Endodermal cell (in vitro differentiated cells): ENCODE results near the gene HOXD13. TPM values are rescaled to one million over a fixed set of nuclear protein-coding genes. Genes with fewer than 3 reads are reported as not detected.

Experiments used
- DNase-seq: peaks from one replicate; pipeline ENCODE4 v3.0.0-alpha.2; 2017
- H3K27ac ChIP-seq: 2 replicates; pipeline ENCODE4 v1.5.1; 2013; ENCODE audit warnings: mild to moderate bottlenecking, low read depth, low read length, moderate library complexity
- H3K27me3 ChIP-seq: 2 replicates; pipeline ENCODE4 v1.6.1; 2013; ENCODE audit warnings: mild to moderate bottlenecking, low read length, moderate library complexity; ENCODE audit not compliant: insufficient read depth, control insufficient read depth, poor library complexity, severe bottlenecking
- H3K36me3 ChIP-seq: 2 replicates; pipeline ENCODE4 v1.7.0; 2013; ENCODE audit warnings: mild to moderate bottlenecking, low read length, moderate library complexity; ENCODE audit not compliant: control insufficient read depth, insufficient read depth
- H3K4me1 ChIP-seq: one replicate; pipeline ENCODE4 v1.7.0; 2013; ENCODE audit warnings: low read length; ENCODE audit not compliant: control insufficient read depth, insufficient read depth
- H3K4me3 ChIP-seq: 2 replicates; pipeline ENCODE4 v1.5.1; 2013; ENCODE audit warnings: mild to moderate bottlenecking, low read length, moderate library complexity
- H3K9ac ChIP-seq: 2 replicates; pipeline ENCODE4 v1.6.1; 2013; ENCODE audit warnings: mild to moderate bottlenecking, low read length, moderate library complexity; ENCODE audit not compliant: poor library complexity, severe bottlenecking; ENCODE audit errors: extremely low read depth
- H3K9me3 ChIP-seq: 2 replicates; pipeline ENCODE4 v1.6.1; 2013; ENCODE audit warnings: mild to moderate bottlenecking, low read length, moderate library complexity; ENCODE audit not compliant: control insufficient read depth
- H3K27ac Mint-ChIP-seq: 2 replicates; pipeline ENCODE4 v1.8.0; 2020; ENCODE audit warnings: mixed read lengths
- H3K27me3 Mint-ChIP-seq: 2 replicates; pipeline ENCODE4 v1.8.0; 2021; ENCODE audit warnings: mild to moderate bottlenecking, mixed read lengths; ENCODE audit not compliant: insufficient read depth
- H3K36me3 Mint-ChIP-seq: 2 replicates; pipeline ENCODE4 v1.8.0; 2020; ENCODE audit warnings: low read depth, mixed read lengths
- H3K4me1 Mint-ChIP-seq: 2 replicates; pipeline ENCODE4 v1.8.0; 2020; ENCODE audit warnings: mixed read lengths
- H3K4me3 Mint-ChIP-seq: 2 replicates; pipeline ENCODE4 v1.8.0; 2020; ENCODE audit warnings: mild to moderate bottlenecking, moderate library complexity, mixed read lengths
- H3K9me3 Mint-ChIP-seq: 2 replicates; pipeline ENCODE4 v1.8.0; 2020; ENCODE audit warnings: mild to moderate bottlenecking, mixed read lengths
- WGBS, 2 experiments: methylation state at CpG; one replicate each; pipeline versions ENCODE4 v1.1.5 to v1.1.7; 2013; ENCODE audit warnings: missing lambda C conversion rate in 2 of 2, mixed read lengths in 1 of 2; ENCODE audit not compliant: insufficient coverage in 1 of 2, insufficient read length in 1 of 2; 5-methylcytosine and 5-hydroxymethylcytosine counted together
- total RNA-seq, 2 donors: library from RNA; stranded (reverse); fragmentation: NEBNext Ultra II Directional in 1 of 2; extraction: Animal tissue kit (Norgen Biotek cat#: 25700) in 1 of 2; gene quantifications; 2 replicates in 1 of 2; 3 replicates in 1 of 2; pipeline ENCODE4 v1.2.1, GENCODE V29; 2021
- TF ChIP-seq, protein P1 (sequence below): fragments of 200-600 bp; sonication (generic); conservative IDR thresholded peaks from 2 replicates; pipeline ENCODE4 v1.5.0; 2021; ENCODE audit warnings: antibody characterized with exemption, mild to moderate bottlenecking

Gene HOXD13
- total RNA-seq, 2 donors from 2014 or later, result 0.11 to 0.40 TPM

DNA sequence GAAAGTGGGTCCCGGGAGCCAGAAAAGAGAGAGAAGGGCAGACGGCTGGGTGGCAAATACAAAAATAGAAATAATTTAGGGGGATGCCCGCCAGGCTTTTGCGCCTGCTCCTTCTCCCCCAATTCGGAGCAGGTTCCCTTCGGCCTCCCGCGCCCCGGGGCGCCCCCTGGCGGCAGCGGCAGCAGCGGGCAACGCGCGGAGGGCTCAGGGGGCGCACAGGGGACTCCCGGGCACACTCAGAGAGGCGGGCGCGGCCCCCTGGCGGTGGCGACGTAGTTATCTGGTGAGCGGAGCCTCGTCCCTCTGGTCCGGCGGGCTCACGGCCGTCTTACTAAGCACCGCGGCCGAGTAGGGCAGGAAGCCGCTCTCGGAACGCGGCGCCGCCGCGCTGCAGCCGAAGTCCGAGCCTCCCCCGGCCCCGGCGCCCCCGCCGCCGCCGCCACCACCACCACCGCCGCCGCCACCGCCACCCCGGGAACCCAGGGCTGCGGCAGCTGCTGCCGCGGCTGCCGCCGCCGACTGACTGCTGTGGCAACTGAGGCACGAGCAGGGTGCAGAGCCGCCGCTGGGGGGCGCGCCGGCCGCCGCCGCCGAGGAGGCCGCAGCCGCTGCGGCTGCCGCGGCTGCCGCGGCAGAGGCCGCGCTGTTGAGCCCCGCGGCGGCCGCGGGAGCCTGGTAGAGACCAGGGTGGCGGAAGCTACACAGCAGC lies 12.5 kb upstream of the HOXD13 start:
- H3K27ac ChIP-seq, result no peak overlapping the region
- peaks cover 97% of the 10 kb centered on the region for H3K27me3 ChIP-seq
- Mint-ChIP-seq H3K4me3 (peak overlapping the region; percentile 54), H3K27me3 (peaks cover 94% of the 10 kb centered on the region), H3K27ac (no peak overlapping the region), H3K36me3 (no peaks in the 10 kb centered on the region), H3K9me3 (peaks cover 5% of the 10 kb centered on the region), H3K4me1 (peaks cover 37% of the 10 kb centered on the region)
- no peaks in the 10 kb centered on the region for H3K36me3 ChIP-seq
- TF ChIP-seq, protein P1, sequence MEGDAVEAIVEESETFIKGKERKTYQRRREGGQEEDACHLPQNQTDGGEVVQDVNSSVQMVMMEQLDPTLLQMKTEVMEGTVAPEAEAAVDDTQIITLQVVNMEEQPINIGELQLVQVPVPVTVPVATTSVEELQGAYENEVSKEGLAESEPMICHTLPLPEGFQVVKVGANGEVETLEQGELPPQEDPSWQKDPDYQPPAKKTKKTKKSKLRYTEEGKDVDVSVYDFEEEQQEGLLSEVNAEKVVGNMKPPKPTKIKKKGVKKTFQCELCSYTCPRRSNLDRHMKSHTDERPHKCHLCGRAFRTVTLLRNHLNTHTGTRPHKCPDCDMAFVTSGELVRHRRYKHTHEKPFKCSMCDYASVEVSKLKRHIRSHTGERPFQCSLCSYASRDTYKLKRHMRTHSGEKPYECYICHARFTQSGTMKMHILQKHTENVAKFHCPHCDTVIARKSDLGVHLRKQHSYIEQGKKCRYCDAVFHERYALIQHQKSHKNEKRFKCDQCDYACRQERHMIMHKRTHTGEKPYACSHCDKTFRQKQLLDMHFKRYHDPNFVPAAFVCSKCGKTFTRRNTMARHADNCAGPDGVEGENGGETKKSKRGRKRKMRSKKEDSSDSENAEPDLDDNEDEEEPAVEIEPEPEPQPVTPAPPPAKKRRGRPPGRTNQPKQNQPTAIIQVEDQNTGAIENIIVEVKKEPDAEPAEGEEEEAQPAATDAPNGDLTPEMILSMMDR, result peak; percentile 99
- peak overlapping the region; percentile 79 for H3K4me3 ChIP-seq
- peak; percentile 95 for DNase-seq
- H3K9me3 ChIP-seq, result no peaks in the 10 kb centered on the region
- 1% methylated on average over 15 to 86 of the region's 86 CpGs for WGBS, 2 experiments
- peaks cover 4% of the 10 kb centered on the region for H3K4me1 ChIP-seq
- no peak overlapping the region for H3K9ac ChIP-seq

DNA sequence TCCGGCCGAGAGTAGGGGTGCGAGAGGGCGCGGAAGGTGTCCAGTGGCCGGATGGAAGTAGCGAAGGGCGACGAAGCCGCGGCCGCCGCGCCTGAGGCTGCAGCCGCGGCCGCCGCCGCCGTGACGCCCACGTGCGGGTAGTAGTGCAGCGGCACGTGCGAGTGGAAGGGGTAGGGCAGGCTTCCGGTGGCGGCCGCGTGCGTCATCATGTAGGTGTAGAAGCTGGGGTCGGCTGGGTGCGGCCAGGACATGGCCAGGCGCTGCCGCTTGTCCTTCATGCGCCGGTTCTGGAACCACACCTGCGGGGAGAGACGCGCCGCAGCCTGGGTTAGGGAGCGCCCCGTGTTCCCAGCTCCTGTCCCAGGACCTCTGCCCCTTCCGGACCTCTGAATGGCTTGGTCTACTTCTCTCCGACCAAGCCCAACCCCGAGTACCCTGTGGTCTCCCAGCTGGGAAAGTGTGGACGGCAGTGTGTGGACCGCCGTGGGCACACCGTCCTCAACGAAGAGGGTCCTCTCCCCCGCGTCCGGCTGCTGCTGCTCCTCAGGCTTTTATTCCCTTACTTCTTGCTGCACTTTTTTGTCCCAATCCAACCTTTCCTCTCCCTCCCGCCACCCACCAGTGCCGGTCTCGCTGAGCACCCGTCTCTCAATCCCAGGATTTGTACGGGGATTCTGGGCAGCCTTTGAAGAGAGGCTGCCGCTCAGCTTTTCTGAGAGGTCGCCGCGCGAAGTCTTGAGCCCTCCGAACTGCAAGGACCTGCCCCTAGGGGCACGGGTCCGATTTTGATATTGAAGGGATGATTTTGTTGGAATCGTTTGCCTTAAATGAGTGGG lies 11.8 kb upstream of the HOXD13 start:
- Mint-ChIP-seq H3K27me3 (peaks cover 94% of the 10 kb centered on the region), H3K4me1 (peaks cover 41% of the 10 kb centered on the region), H3K27ac (no peak overlapping the region), H3K4me3 (peak overlapping the region; percentile 43), H3K9me3 (peaks cover 5% of the 10 kb centered on the region), H3K36me3 (no peaks in the 10 kb centered on the region)
- Histone ChIP-seq H3K4me1 (peaks cover 5% of the 10 kb centered on the region), H3K27ac (no peak overlapping the region), H3K9ac (no peak overlapping the region), H3K36me3 (no peaks in the 10 kb centered on the region), H3K9me3 (no peaks in the 10 kb centered on the region), H3K27me3 (peaks cover 97% of the 10 kb centered on the region), H3K4me3 (peak overlapping the region; percentile 45)
- TF ChIP-seq, protein P1, result peak; percentile 9
- DNase-seq, result peak; percentile 75
- WGBS, 2 experiments, result 0 to 2% methylated on average over 19 to 68 of the region's 68 CpGs

DNA sequence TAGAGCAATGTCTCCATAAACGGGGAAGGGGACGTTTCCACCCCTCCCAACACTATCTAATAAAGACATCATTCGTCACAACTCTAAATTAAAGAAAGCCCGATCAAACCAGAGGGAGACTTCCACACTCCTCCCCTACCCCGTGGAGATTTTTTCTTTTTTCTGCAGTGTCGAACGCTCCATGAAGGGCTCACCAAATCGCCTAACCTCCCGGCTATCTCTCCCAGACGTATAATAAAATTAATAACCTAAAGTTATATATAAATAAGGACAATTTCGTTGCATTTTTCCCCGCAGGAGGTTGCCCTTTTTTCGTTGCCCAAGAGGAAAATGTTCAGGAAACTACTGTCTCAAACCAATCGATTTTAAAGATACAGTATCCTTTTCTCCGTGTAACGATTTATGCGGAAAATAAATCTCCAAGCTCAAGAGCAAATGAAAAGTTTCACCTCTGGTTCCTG lies 11.1 kb upstream of the HOXD13 start:
- TF ChIP-seq, protein P1, result no peak
- Histone ChIP-seq H3K36me3 (no peaks in the 10 kb centered on the region), H3K27ac (no peak overlapping the region), H3K9me3 (no peaks in the 10 kb centered on the region), H3K9ac (no peak overlapping the region), H3K4me1 (peaks cover 6% of the 10 kb centered on the region), H3K4me3 (no peak overlapping the region), H3K27me3 (peaks cover 97% of the 10 kb centered on the region)
- no peaks in the 10 kb centered on the region for H3K36me3 Mint-ChIP-seq
- DNase-seq, result no peak
- H3K27ac Mint-ChIP-seq, result no peak overlapping the region
- H3K4me3 Mint-ChIP-seq, result peak overlapping the region; percentile 43
- 4 to 8% methylated on average over 7 to 17 of the region's 17 CpGs for WGBS, 2 experiments
- H3K27me3 Mint-ChIP-seq, result peaks cover 94% of the 10 kb centered on the region
- peaks cover 5% of the 10 kb centered on the region for H3K9me3 Mint-ChIP-seq
- H3K4me1 Mint-ChIP-seq, result peaks cover 43% of the 10 kb centered on the region
